IMR-90 (cell line): ENCODE measurements around the gene MRPL38. TPM values are rescaled to one million over a fixed set of nuclear protein-coding genes. Genes with fewer than 3 reads are reported as not detected.

Source experiments
- ATAC-seq: fragments of 200-7000 bp; cut with Tn5 transposase; 2 replicates; pipeline ENCODE4 v1.9.1; 2020; ENCODE audit warnings: low read depth, mild to moderate bottlenecking, moderate library complexity
- BruUV-seq: library from RNA; stranded (reverse); fragments of 400-500 nt; replicated peaks from 2 replicates; lab custom pipeline; 2021; lab: Mats Ljungman, UMichigan
- CTCF ChIA-PET: fragments of 300-600 bp; formaldehyde crosslinking; extraction: SDS; loops from one replicate; lab custom pipeline; 2021; ENCODE audit warnings: antibody characterized with exemption; lab: Yijun Ruan, JAX
- POLR2A ChIA-PET: fragments of 300-600 bp; sonication (Branson Sonifier 250); formaldehyde crosslinking; loops from one replicate; lab custom pipeline; 2022; ENCODE audit warnings: antibody characterized with exemption; ENCODE audit not compliant: unreplicated experiment; lab: Charles Lee
- DNase-seq: peaks from one replicate; pipeline ENCODE4 v3.0.0; 2013
- H2AFZ ChIP-seq: replicated peaks from 2 replicates; pipeline ENCODE3; 2013; ENCODE audit warnings: low read length, mild to moderate bottlenecking; ENCODE audit not compliant: poor library complexity
- H2AK5ac ChIP-seq: 2 replicates; pipeline ENCODE4 v1.6.1; 2013; ENCODE audit warnings: low read depth, low read length, inconsistent platforms
- H2AK9ac ChIP-seq: replicated peaks from 2 replicates; pipeline ENCODE3; 2013; ENCODE audit warnings: mild to moderate bottlenecking, low read depth, low read length, moderate library complexity; ENCODE audit not compliant: poor library complexity
- H2BK120ac ChIP-seq: 2 replicates; pipeline ENCODE4 v1.6.1; 2013; ENCODE audit warnings: low read depth, low read length, inconsistent platforms
- H2BK15ac ChIP-seq: 3 replicates; pipeline ENCODE4 v1.6.1; 2013; ENCODE audit warnings: low read depth, low read length, inconsistent platforms
- H2BK20ac ChIP-seq: 2 replicates; pipeline ENCODE4 v1.6.1; 2013; ENCODE audit warnings: low read depth, mild to moderate bottlenecking, inconsistent platforms, low read length, moderate library complexity
- H2BK5ac ChIP-seq: 2 replicates; pipeline ENCODE4 v1.6.1; 2013; ENCODE audit warnings: mild to moderate bottlenecking, low read depth, low read length, inconsistent platforms; ENCODE audit not compliant: poor library complexity, severe bottlenecking
- H3K14ac ChIP-seq: replicated peaks from 2 replicates; pipeline ENCODE4 v1.6.1; 2013; ENCODE audit warnings: low read depth, low read length, inconsistent platforms
- H3K18ac ChIP-seq: 2 replicates; pipeline ENCODE4 v1.6.1; 2013; ENCODE audit warnings: low read depth, low read length, control low read depth
- H3K23ac ChIP-seq: 2 replicates; pipeline ENCODE4 v1.6.1; 2013; ENCODE audit warnings: low read depth, low read length, inconsistent platforms
- H3K27ac ChIP-seq: 2 replicates; pipeline ENCODE4 v1.5.1; 2013; ENCODE audit warnings: mild to moderate bottlenecking, control low read depth, low read length; ENCODE audit not compliant: insufficient read depth
- H3K27me3 ChIP-seq: 2 replicates; pipeline ENCODE4 v1.6.1; 2013; ENCODE audit warnings: low read length; ENCODE audit not compliant: control insufficient read depth, insufficient read depth
- H3K36me3 ChIP-seq: 2 replicates; pipeline ENCODE4 v1.6.1; 2013; ENCODE audit warnings: low read length, mixed read lengths; ENCODE audit not compliant: control insufficient read depth, insufficient read depth
- H3K4ac ChIP-seq: 2 replicates; pipeline ENCODE4 v1.6.1; 2013; ENCODE audit warnings: low read depth, low read length, inconsistent platforms
- H3K4me1 ChIP-seq: 2 replicates; pipeline ENCODE4 v1.6.1; 2013; ENCODE audit warnings: low read length, mixed read lengths; ENCODE audit not compliant: control insufficient read depth, insufficient read depth
- H3K4me2 ChIP-seq: 2 replicates; pipeline ENCODE4 v1.6.1; 2013; ENCODE audit warnings: low read depth, mild to moderate bottlenecking, control low read depth, low read length, moderate library complexity
- H3K4me3 ChIP-seq: 2 replicates; pipeline ENCODE4 v1.5.1; 2013; ENCODE audit warnings: low read depth, mild to moderate bottlenecking, control low read depth, low read length, moderate library complexity; ENCODE audit not compliant: insufficient read depth
- H3K56ac ChIP-seq: 2 replicates; pipeline ENCODE4 v1.6.1; 2013; ENCODE audit warnings: low read length, inconsistent platforms; ENCODE audit not compliant: insufficient read depth; ENCODE audit errors: extremely low read depth
- H3K79me1 ChIP-seq, 2 experiments: 2 replicates each; pipeline ENCODE4 v1.6.1; 2013; ENCODE audit warnings: low read length in 2 of 2, inconsistent platforms in 1 of 2, low read depth in 1 of 2
- H3K9ac ChIP-seq: 2 replicates; pipeline ENCODE4 v1.6.1; 2013; ENCODE audit warnings: low read depth, low read length, control low read depth
- H3K9me1 ChIP-seq: 2 replicates; pipeline ENCODE4 v1.6.1; 2013; ENCODE audit warnings: low read length, inconsistent platforms; ENCODE audit not compliant: insufficient read depth
- H3K9me3 ChIP-seq: 2 replicates; pipeline ENCODE4 v1.6.1; 2013; ENCODE audit warnings: low read length; ENCODE audit not compliant: control insufficient read depth, insufficient read depth
- H4K20me1 ChIP-seq: 2 replicates; pipeline ENCODE4 v1.6.1; 2013; ENCODE audit warnings: low read length, inconsistent platforms; ENCODE audit not compliant: insufficient read depth
- H4K5ac ChIP-seq: 2 replicates; pipeline ENCODE4 v1.6.1; 2013; ENCODE audit warnings: mild to moderate bottlenecking, low read depth, low read length, control low read depth
- H4K8ac ChIP-seq, 2 experiments: 2 replicates each; pipeline ENCODE4 v1.6.1; 2013; ENCODE audit warnings: low read depth in 2 of 2, low read length in 2 of 2, control low read depth in 1 of 2, inconsistent platforms in 1 of 2
- H4K91ac ChIP-seq: 2 replicates; pipeline ENCODE4 v1.6.1; 2013; ENCODE audit warnings: low read depth, low read length, inconsistent platforms; ENCODE audit not compliant: insufficient read depth
- CHD1 ChIP-seq: IDR thresholded peaks from 2 replicates; pipeline ENCODE4 v1.6.1; 2012; ENCODE audit warnings: low read depth, low read length, improper control_type of control experiment
- MAZ ChIP-seq: IDR thresholded peaks from 2 replicates; pipeline ENCODE4 v1.6.1; 2012; ENCODE audit warnings: low read depth, mild to moderate bottlenecking, low read length, improper control_type of control experiment, moderate library complexity, borderline replicate concordance
- RFX5 ChIP-seq: IDR thresholded peaks from 2 replicates; pipeline ENCODE4 v1.8.0; 2012; ENCODE audit warnings: low read depth, mild to moderate bottlenecking, low read length, moderate library complexity
- SMC3 ChIP-seq: fragments of 150-350 bp; IDR thresholded peaks from 2 replicates; pipeline ENCODE4 v1.6.1; 2016; ENCODE audit warnings: low read depth, mild to moderate bottlenecking, antibody characterized with exemption, low read length, moderate library complexity
- WGBS, 2 experiments: methylation state at CpG; one replicate each; pipeline versions ENCODE4 v1.1.5 to v1.1.7; 2013; ENCODE audit warnings: missing lambda C conversion rate in 2 of 2; ENCODE audit not compliant: insufficient read length in 1 of 2; ENCODE audit errors: extremely low coverage in 2 of 2; 5-methylcytosine and 5-hydroxymethylcytosine counted together
- dilution Hi-C: fragments of 300-500 bp; cut with HindIII; formaldehyde crosslinking; loops from one replicate; pipeline ENCODE4 v1.14.3; 2018; ENCODE audit warnings: low sequenced_read_pairs; ENCODE audit not compliant: unreplicated experiment
- in situ Hi-C: fragments of 300-500 bp; cut with MboI; formaldehyde crosslinking; loops from 3 replicates; pipeline ENCODE4 v1.14.3; 2019; ENCODE audit warnings: low sequenced_read_pairs, inconsistent platforms, mixed read lengths
- intact Hi-C: fragments of 100-400 bp; cut with micrococcal nuclease; formaldehyde crosslinking; loops from 2 replicates; pipeline ENCODE4 v1.10.0; 2022
- polyA plus RNA-seq, 3 experiments: library from polyadenylated mRNA; depleted of rRNA; stranded (reverse); fragments of >200 nt; gene quantifications; 2 replicates each; pipeline ENCODE4 v1.2.3, GENCODE V29; 2012; ENCODE audit warnings: low replicate concordance in 1 of 3
- total RNA-seq: library from RNA; depleted of rRNA; stranded (reverse); fragments of >200 nt; gene quantifications from 2 replicates; pipeline ENCODE4 v1.2.3, GENCODE V29; 2012
- TF ChIP-seq, protein P1 (sequence below): fragments of 150-350 bp; IDR thresholded peaks from 2 replicates; pipeline ENCODE4 v1.6.1; 2016; ENCODE audit warnings: low read depth, mild to moderate bottlenecking, low read length, moderate library complexity, borderline replicate concordance

The MRPL38 gene
- total and polyA plus RNA-seq, 2 of the 4 experiments (the other 2 are of a cell fraction), result 13.3 to 42.5 TPM

DNA sequence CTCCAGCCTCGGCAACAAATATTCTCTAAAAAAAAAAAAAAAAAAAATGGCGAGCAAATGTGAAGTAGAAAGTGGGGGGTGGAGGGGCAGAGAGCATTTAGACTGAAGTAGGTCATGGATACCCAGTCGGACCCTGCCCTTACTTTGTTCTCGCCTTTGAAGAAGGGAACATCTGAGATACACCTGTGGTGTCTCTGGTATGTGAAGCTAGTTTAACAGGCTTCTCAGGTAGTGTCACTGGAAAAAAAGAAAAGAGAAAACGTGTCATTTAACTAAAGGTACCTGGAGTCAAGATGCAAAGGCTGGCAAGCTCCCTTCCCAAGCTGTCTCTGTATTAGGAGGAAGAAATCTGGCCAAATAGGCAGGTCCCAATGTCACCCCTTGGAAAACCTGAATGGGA, 28.2 kb upstream of the MRPL38 start:
- H3K36me3 ChIP-seq, result peaks cover 2% of the 10 kb centered on the region; the same call in 1 of the 2 replicates
- H2BK15ac ChIP-seq, result no peak overlapping the region
- no peaks in the 10 kb centered on the region for H3K27me3 ChIP-seq
- H3K9me3 ChIP-seq, result no peaks in the 10 kb centered on the region
- H4K8ac ChIP-seq, result no peak overlapping the region
- no peak overlapping the region for H4K5ac ChIP-seq
- no peak overlapping the region for H2AFZ ChIP-seq
- no peak overlapping the region for H3K23ac ChIP-seq
- in situ Hi-C loops (no loop called here), intact Hi-C loops (no loop called here), dilution Hi-C loops (no loop called here)
- H2AK9ac ChIP-seq, result no peak overlapping the region
- no peak overlapping the region for H3K18ac ChIP-seq
- H3K9me1 ChIP-seq, result 0 out of 2 replicates have a peak, but pooled peaks cover under 1% of the 10 kb centered on the region
- ChIA-PET CTCF (no interaction called here), POLR2A (no interaction called here)
- H3K9ac ChIP-seq, result no peak overlapping the region
- H3K14ac ChIP-seq, result no peak overlapping the region
- no peaks in the 10 kb centered on the region for H3K79me1 ChIP-seq
- H2BK5ac ChIP-seq, result no peak overlapping the region
- no peak for DNase-seq
- ATAC-seq, result no peak
- no peak overlapping the region for H3K56ac ChIP-seq
- H2BK20ac ChIP-seq, result no peak overlapping the region
- H3K4me1 ChIP-seq, result no peaks in the 10 kb centered on the region; the same call in 1 of the 2 replicates
- H3K4ac ChIP-seq, result no peak overlapping the region
- 100% methylated on average over 2 of the region's 5 CpGs; no CpG with 5 or more reads in 1 of the 2 experiments for WGBS, 2 experiments
- no peak overlapping the region for H4K91ac ChIP-seq
- TF ChIP-seq SMC3, result no peak
- TF ChIP-seq CHD1, result no peak
- TF ChIP-seq, protein P1, sequence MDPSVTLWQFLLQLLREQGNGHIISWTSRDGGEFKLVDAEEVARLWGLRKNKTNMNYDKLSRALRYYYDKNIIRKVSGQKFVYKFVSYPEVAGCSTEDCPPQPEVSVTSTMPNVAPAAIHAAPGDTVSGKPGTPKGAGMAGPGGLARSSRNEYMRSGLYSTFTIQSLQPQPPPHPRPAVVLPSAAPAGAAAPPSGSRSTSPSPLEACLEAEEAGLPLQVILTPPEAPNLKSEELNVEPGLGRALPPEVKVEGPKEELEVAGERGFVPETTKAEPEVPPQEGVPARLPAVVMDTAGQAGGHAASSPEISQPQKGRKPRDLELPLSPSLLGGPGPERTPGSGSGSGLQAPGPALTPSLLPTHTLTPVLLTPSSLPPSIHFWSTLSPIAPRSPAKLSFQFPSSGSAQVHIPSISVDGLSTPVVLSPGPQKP, result no peak
- TF ChIP-seq RFX5, result no peak
- TF ChIP-seq MAZ, result no peak
- no peak overlapping the region for H2AK5ac ChIP-seq
- H2BK120ac ChIP-seq, result no peak overlapping the region
- H3K4me2 ChIP-seq, result no peak overlapping the region
- BruUV-seq, result no TSS peak
- H3K27ac ChIP-seq, result no peak overlapping the region
- no peak overlapping the region for H3K4me3 ChIP-seq
- H4K20me1 ChIP-seq, result no peaks in the 10 kb centered on the region
